K562 (cell line): ENCODE results near the gene DLK1. TPM values are rescaled to one million over a fixed set of nuclear protein-coding genes. Genes with fewer than 3 reads are reported as not detected.

Experiments
- ARNT ChIP-seq, 2 experiments: fragments of 450-650 bp; IDR thresholded peaks; 2 replicates each; pipeline ENCODE4 v1.6.1; 2016; ENCODE audit warnings: mild to moderate bottlenecking in 1 of 2
- BACH1 ChIP-seq: fragments of 200-800 bp; sonication (Bioruptor generic); IDR thresholded peaks from 2 replicates; pipeline ENCODE4 v1.6.1; 2016; ENCODE audit warnings: missing genetic modification characterization, missing compliant biosample characterization
- BRD9 ChIP-seq: fragments of 450-650 bp; IDR thresholded peaks from 2 replicates; pipeline ENCODE4 v1.6.1; 2018; ENCODE audit warnings: low read depth; ENCODE audit not compliant: partially characterized antibody
- JUND ChIP-seq, 2 experiments: IDR thresholded peaks; 2 replicates in 1 of 2; 3 replicates in 1 of 2; pipeline ENCODE4 v1.6.1; 2011; ENCODE audit warnings: borderline replicate concordance in 2 of 2, low read depth in 2 of 2, low read length in 2 of 2, improper control_type of control experiment in 1 of 2, missing biosample characterization in 1 of 2, missing genetic modification characterization in 1 of 2, missing genetic modification reagents in 1 of 2
- L3MBTL2 ChIP-seq: fragments of 450-650 bp; IDR thresholded peaks from 2 replicates; pipeline ENCODE4 v1.6.1; 2016; ENCODE audit warnings: mild to moderate bottlenecking, moderate library complexity
- MIER1 ChIP-seq: fragments of 450-650 bp; IDR thresholded peaks from 2 replicates; pipeline ENCODE4 v1.6.1; 2016; ENCODE audit warnings: antibody characterized with exemption, mild to moderate bottlenecking, low read depth
- NFYB ChIP-seq: IDR thresholded peaks from 2 replicates; pipeline ENCODE4 v1.6.1; 2011; ENCODE audit warnings: mild to moderate bottlenecking, moderate library complexity; ENCODE audit not compliant: insufficient read length; ENCODE audit errors: extremely low read depth
- NR2C1 ChIP-seq, 2 experiments: fragments of 450-650 bp; IDR thresholded peaks; 2 replicates each; pipeline ENCODE4 v1.6.1; 2017; ENCODE audit warnings: mild to moderate bottlenecking in 2 of 2, antibody characterized with exemption in 1 of 2, inconsistent platforms in 1 of 2, missing compliant biosample characterization in 1 of 2, missing genetic modification characterization in 1 of 2
- SP1 ChIP-seq: sonication (generic); formaldehyde crosslinking; IDR thresholded peaks from 2 replicates; pipeline ENCODE4 v1.8.1; 2022; ENCODE audit warnings: mild to moderate bottlenecking, missing genetic modification reagents
- TAF7 ChIP-seq: fragments of 450-650 bp; IDR thresholded peaks from 2 replicates; pipeline ENCODE4 v1.6.1; 2016; ENCODE audit warnings: missing genetic modification characterization, missing compliant biosample characterization
- TEAD1 ChIP-seq, 2 experiments: fragments of 450-650 bp in 1 of 2; sonication (generic) in 1 of 2; formaldehyde crosslinking; IDR thresholded peaks; 2 replicates each; pipeline versions ENCODE4 v1.4.0 to v1.8.0; 2020 to 2022; ENCODE audit warnings: mild to moderate bottlenecking in 2 of 2, missing genetic modification reagents in 1 of 2
- ZFX ChIP-seq: sonication (generic); formaldehyde crosslinking; IDR thresholded peaks from 2 replicates; pipeline ENCODE4 v1.8.0; 2022; ENCODE audit warnings: mild to moderate bottlenecking, missing genetic modification reagents, moderate library complexity
- ZNF766 ChIP-seq: fragments of 200-800 bp; sonication (Bioruptor generic); conservative IDR thresholded peaks from 2 replicates; pipeline ENCODE4 v1.6.1; 2016; ENCODE audit warnings: missing genetic modification characterization, missing compliant biosample characterization
- polyA plus RNA-seq, 8 experiments: library from polyadenylated mRNA; depleted of rRNA in 4 of 8; stranded (reverse) in 5 of 8; unstranded in 3 of 8; fragments of >200 nt; fragmentation: Nextera tagmentation in 2 of 8; fragmentation: Illumina TruSeq in 1 of 8; extraction: Ambion mirVana in 2 of 8; extraction: Trizol in 1 of 8; gene quantifications; 2 replicates each; pipeline versions ENCODE4 v1.2.1 to v1.2.3, GENCODE V29; 2011 to 2014; ENCODE audit warnings: inconsistent platforms in 1 of 8, missing spikeins in 1 of 8
- total RNA-seq, 7 experiments: library from RNA; depleted of rRNA in 6 of 7; stranded (reverse); fragments of >200 nt in 6 of 7; fragmentation: Illumina TruSeq in 2 of 7; extraction: Trizol in 2 of 7; gene quantifications; 2 replicates each; pipeline versions ENCODE4 v1.2.1 to v1.2.3, GENCODE V29; 2011 to 2021; ENCODE audit warnings: low replicate concordance in 1 of 7
- TF ChIP-seq, protein P1 (sequence below), 2 experiments: fragments of 450-650 bp; IDR thresholded peaks; 2 replicates each; pipeline ENCODE4 v1.6.1; 2018; ENCODE audit warnings: mild to moderate bottlenecking in 2 of 2, low read depth in 1 of 2; ENCODE audit not compliant: partially characterized antibody in 2 of 2
- TF ChIP-seq, protein P2 (sequence below), 2 experiments: fragments of 450-650 bp; conservative IDR thresholded peaks; 2 replicates each; pipeline ENCODE4 v1.6.1; 2017; ENCODE audit warnings: mild to moderate bottlenecking in 2 of 2, moderate library complexity in 2 of 2
- TF ChIP-seq, protein P3 (sequence below), 2 experiments: fragments of 450-650 bp in 1 of 2; sonication (generic) in 1 of 2; formaldehyde crosslinking in 1 of 2; IDR thresholded peaks in 1 of 2; conservative IDR thresholded peaks in 1 of 2; 2 replicates each; pipeline versions ENCODE4 v1.6.1 to v1.8.1; 2016 to 2023; ENCODE audit warnings: mild to moderate bottlenecking in 2 of 2, moderate library complexity in 2 of 2, inconsistent platforms in 1 of 2, missing genetic modification reagents in 1 of 2
- TF ChIP-seq, protein P4 (sequence below), 2 experiments: fragments of 250-450 bp in 1 of 2; fragments of 450-650 bp in 1 of 2; sonication (Bioruptor Pico) in 1 of 2; IDR thresholded peaks; 2 replicates each; pipeline versions ENCODE4 v1.6.1 to v1.8.0; 2016 to 2021; ENCODE audit warnings: mild to moderate bottlenecking in 2 of 2, moderate library complexity in 2 of 2, missing compliant biosample characterization in 1 of 2, missing genetic modification characterization in 1 of 2

The DLK1 gene
- total and polyA plus RNA-seq, 9 of the 15 experiments (the other 6 are each of a cell fraction or from before 2014, with no cell fraction given) = 4.4 to 97.2 (median 15.3) TPM

DNA sequence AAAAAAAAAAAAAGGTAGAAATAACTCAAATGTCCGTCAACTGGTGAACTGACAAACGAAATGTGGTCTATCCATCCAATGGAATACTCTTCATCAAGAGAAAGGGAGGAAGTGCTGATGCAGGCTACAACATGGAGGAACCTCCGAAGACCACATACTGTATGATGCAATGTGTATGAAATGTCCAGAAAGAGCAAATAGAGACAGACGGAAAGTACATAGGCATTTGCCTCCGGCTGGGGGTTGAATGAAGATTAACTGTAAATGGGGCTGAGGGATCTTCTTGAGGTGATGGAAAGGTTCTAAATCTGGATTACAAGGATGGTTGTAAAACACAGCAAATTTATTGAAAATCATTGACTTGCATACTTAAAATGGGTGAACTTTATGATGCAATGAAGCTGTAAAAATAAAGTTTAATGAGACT, 35.4 kb downstream of the DLK1 start (continued):
- TF ChIP-seq, protein P1, sequence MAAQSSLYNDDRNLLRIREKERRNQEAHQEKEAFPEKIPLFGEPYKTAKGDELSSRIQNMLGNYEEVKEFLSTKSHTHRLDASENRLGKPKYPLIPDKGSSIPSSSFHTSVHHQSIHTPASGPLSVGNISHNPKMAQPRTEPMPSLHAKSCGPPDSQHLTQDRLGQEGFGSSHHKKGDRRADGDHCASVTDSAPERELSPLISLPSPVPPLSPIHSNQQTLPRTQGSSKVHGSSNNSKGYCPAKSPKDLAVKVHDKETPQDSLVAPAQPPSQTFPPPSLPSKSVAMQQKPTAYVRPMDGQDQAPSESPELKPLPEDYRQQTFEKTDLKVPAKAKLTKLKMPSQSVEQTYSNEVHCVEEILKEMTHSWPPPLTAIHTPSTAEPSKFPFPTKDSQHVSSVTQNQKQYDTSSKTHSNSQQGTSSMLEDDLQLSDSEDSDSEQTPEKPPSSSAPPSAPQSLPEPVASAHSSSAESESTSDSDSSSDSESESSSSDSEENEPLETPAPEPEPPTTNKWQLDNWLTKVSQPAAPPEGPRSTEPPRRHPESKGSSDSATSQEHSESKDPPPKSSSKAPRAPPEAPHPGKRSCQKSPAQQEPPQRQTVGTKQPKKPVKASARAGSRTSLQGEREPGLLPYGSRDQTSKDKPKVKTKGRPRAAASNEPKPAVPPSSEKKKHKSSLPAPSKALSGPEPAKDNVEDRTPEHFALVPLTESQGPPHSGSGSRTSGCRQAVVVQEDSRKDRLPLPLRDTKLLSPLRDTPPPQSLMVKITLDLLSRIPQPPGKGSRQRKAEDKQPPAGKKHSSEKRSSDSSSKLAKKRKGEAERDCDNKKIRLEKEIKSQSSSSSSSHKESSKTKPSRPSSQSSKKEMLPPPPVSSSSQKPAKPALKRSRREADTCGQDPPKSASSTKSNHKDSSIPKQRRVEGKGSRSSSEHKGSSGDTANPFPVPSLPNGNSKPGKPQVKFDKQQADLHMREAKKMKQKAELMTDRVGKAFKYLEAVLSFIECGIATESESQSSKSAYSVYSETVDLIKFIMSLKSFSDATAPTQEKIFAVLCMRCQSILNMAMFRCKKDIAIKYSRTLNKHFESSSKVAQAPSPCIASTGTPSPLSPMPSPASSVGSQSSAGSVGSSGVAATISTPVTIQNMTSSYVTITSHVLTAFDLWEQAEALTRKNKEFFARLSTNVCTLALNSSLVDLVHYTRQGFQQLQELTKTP (IDR thresholded peaks at IDR 0.05; ENCODE audit: low read depth in 1 of 2, partially characterized antibody in 2 of 2) = peak in 1 of 2 experiments; percentile 18
- no peak for TF ChIP-seq ARNT (IDR thresholded peaks at IDR 0.05)
- TF ChIP-seq BACH1 (tag) = peak; percentile 79
- TF ChIP-seq ZNF766 (CRISPR knock-in tag) = peak; percentile 77
- no peak for TF ChIP-seq MIER1
- TF ChIP-seq JUND (IDR thresholded peaks at IDR 0.05; ENCODE audit: borderline replicate concordance, low read depth, low read length) = peak; percentile 77
- peak; percentile 65; the same call in 1 of the 3 replicates for TF ChIP-seq JUND (tag; IDR thresholded peaks at IDR 0.05; ENCODE audit: borderline replicate concordance, low read depth, low read length)
- TF ChIP-seq, protein P2, sequence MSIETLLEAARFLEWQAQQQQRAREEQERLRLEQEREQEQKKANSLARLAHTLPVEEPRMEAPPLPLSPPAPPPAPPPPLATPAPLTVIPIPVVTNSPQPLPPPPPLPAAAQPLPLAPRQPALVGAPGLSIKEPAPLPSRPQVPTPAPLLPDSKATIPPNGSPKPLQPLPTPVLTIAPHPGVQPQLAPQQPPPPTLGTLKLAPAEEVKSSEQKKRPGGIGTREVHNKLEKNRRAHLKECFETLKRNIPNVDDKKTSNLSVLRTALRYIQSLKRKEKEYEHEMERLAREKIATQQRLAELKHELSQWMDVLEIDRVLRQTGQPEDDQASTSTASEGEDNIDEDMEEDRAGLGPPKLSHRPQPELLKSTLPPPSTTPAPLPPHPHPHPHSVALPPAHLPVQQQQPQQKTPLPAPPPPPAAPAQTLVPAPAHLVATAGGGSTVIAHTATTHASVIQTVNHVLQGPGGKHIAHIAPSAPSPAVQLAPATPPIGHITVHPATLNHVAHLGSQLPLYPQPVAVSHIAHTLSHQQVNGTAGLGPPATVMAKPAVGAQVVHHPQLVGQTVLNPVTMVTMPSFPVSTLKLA (conservative IDR thresholded peaks at IDR 0.05) = no peak
- TF ChIP-seq L3MBTL2 = peak; percentile 53
- TF ChIP-seq, protein P3, sequence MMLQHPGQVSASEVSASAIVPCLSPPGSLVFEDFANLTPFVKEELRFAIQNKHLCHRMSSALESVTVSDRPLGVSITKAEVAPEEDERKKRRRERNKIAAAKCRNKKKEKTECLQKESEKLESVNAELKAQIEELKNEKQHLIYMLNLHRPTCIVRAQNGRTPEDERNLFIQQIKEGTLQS (IDR thresholded peaks at IDR 0.05) = peak; percentile 93
- TF ChIP-seq, protein P3 (CRISPR knock-in tag; conservative IDR thresholded peaks at IDR 0.05) = no peak
- no peak for TF ChIP-seq NR2C1 (IDR thresholded peaks at IDR 0.05)
- peak; percentile 53; the same call in 1 of the 2 replicates for TF ChIP-seq NR2C1 (tag; IDR thresholded peaks at IDR 0.05)
- TF ChIP-seq ZFX (CRISPR knock-in tag) = no peak
- TF ChIP-seq, protein P4, sequence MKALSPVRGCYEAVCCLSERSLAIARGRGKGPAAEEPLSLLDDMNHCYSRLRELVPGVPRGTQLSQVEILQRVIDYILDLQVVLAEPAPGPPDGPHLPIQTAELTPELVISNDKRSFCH (CRISPR knock-in tag; IDR thresholded peaks at IDR 0.05) = no peak
- TF ChIP-seq, protein P4 (tag; IDR thresholded peaks at IDR 0.05) = peak; percentile 54; the same call in 1 of the 2 replicates
- TF ChIP-seq BRD9 = peak; percentile 73
- TF ChIP-seq SP1 (CRISPR knock-in tag) = no peak
- TF ChIP-seq TAF7 (tag) = 0 out of 2 replicates have a peak, but pooled peaks have one; percentile 15
- TF ChIP-seq TEAD1 (CRISPR knock-in tag; IDR thresholded peaks at IDR 0.05) = 0 out of 4 replicates have a peak, but pooled peaks of 1 of the 2 experiments have one; percentile 12
- no peak for TF ChIP-seq NFYB
